IMR-90 (cell line): ENCODE results near the gene ADAMTS12. TPM values are rescaled to one million over a fixed set of nuclear protein-coding genes. Genes with fewer than 3 reads are reported as not detected.

Experiments used
- ATAC-seq: fragments of 200-7000 bp; cut with Tn5 transposase; 2 replicates; pipeline ENCODE4 v1.9.1; 2020; ENCODE audit warnings: low read depth, mild to moderate bottlenecking, moderate library complexity
- BruUV-seq: library from RNA; stranded (reverse); fragments of 400-500 nt; replicated peaks from 2 replicates; lab custom pipeline; 2021; lab: Mats Ljungman, UMichigan
- CTCF ChIA-PET: fragments of 300-600 bp; formaldehyde crosslinking; extraction: SDS; loops from one replicate; lab custom pipeline; 2021; ENCODE audit warnings: antibody characterized with exemption; lab: Yijun Ruan, JAX
- POLR2A ChIA-PET: fragments of 300-600 bp; sonication (Branson Sonifier 250); formaldehyde crosslinking; loops from one replicate; lab custom pipeline; 2022; ENCODE audit warnings: antibody characterized with exemption; ENCODE audit not compliant: unreplicated experiment; lab: Charles Lee
- DNase-seq: peaks from one replicate; pipeline ENCODE4 v3.0.0; 2013
- H2AFZ ChIP-seq: replicated peaks from 2 replicates; pipeline ENCODE3; 2013; ENCODE audit warnings: low read length, mild to moderate bottlenecking; ENCODE audit not compliant: poor library complexity
- H2AK5ac ChIP-seq: 2 replicates; pipeline ENCODE4 v1.6.1; 2013; ENCODE audit warnings: low read depth, low read length, inconsistent platforms
- H2AK9ac ChIP-seq: replicated peaks from 2 replicates; pipeline ENCODE3; 2013; ENCODE audit warnings: mild to moderate bottlenecking, low read depth, low read length, moderate library complexity; ENCODE audit not compliant: poor library complexity
- H2BK120ac ChIP-seq: 2 replicates; pipeline ENCODE4 v1.6.1; 2013; ENCODE audit warnings: low read depth, low read length, inconsistent platforms
- H2BK15ac ChIP-seq: 3 replicates; pipeline ENCODE4 v1.6.1; 2013; ENCODE audit warnings: low read depth, low read length, inconsistent platforms
- H2BK20ac ChIP-seq: 2 replicates; pipeline ENCODE4 v1.6.1; 2013; ENCODE audit warnings: low read depth, mild to moderate bottlenecking, inconsistent platforms, low read length, moderate library complexity
- H2BK5ac ChIP-seq: 2 replicates; pipeline ENCODE4 v1.6.1; 2013; ENCODE audit warnings: mild to moderate bottlenecking, low read depth, low read length, inconsistent platforms; ENCODE audit not compliant: poor library complexity, severe bottlenecking
- H3K14ac ChIP-seq: replicated peaks from 2 replicates; pipeline ENCODE4 v1.6.1; 2013; ENCODE audit warnings: low read depth, low read length, inconsistent platforms
- H3K18ac ChIP-seq: 2 replicates; pipeline ENCODE4 v1.6.1; 2013; ENCODE audit warnings: low read depth, low read length, control low read depth
- H3K23ac ChIP-seq: 2 replicates; pipeline ENCODE4 v1.6.1; 2013; ENCODE audit warnings: low read depth, low read length, inconsistent platforms
- H3K27ac ChIP-seq: 2 replicates; pipeline ENCODE4 v1.5.1; 2013; ENCODE audit warnings: mild to moderate bottlenecking, control low read depth, low read length; ENCODE audit not compliant: insufficient read depth
- H3K27me3 ChIP-seq: 2 replicates; pipeline ENCODE4 v1.6.1; 2013; ENCODE audit warnings: low read length; ENCODE audit not compliant: control insufficient read depth, insufficient read depth
- H3K36me3 ChIP-seq: 2 replicates; pipeline ENCODE4 v1.6.1; 2013; ENCODE audit warnings: low read length, mixed read lengths; ENCODE audit not compliant: control insufficient read depth, insufficient read depth
- H3K4ac ChIP-seq: 2 replicates; pipeline ENCODE4 v1.6.1; 2013; ENCODE audit warnings: low read depth, low read length, inconsistent platforms
- H3K4me1 ChIP-seq: 2 replicates; pipeline ENCODE4 v1.6.1; 2013; ENCODE audit warnings: low read length, mixed read lengths; ENCODE audit not compliant: control insufficient read depth, insufficient read depth
- H3K4me2 ChIP-seq: 2 replicates; pipeline ENCODE4 v1.6.1; 2013; ENCODE audit warnings: low read depth, mild to moderate bottlenecking, control low read depth, low read length, moderate library complexity
- H3K4me3 ChIP-seq: 2 replicates; pipeline ENCODE4 v1.5.1; 2013; ENCODE audit warnings: low read depth, mild to moderate bottlenecking, control low read depth, low read length, moderate library complexity; ENCODE audit not compliant: insufficient read depth
- H3K56ac ChIP-seq: 2 replicates; pipeline ENCODE4 v1.6.1; 2013; ENCODE audit warnings: low read length, inconsistent platforms; ENCODE audit not compliant: insufficient read depth; ENCODE audit errors: extremely low read depth
- H3K79me1 ChIP-seq, 2 experiments: 2 replicates each; pipeline ENCODE4 v1.6.1; 2013; ENCODE audit warnings: low read length in 2 of 2, inconsistent platforms in 1 of 2, low read depth in 1 of 2
- H3K9ac ChIP-seq: 2 replicates; pipeline ENCODE4 v1.6.1; 2013; ENCODE audit warnings: low read depth, low read length, control low read depth
- H3K9me1 ChIP-seq: 2 replicates; pipeline ENCODE4 v1.6.1; 2013; ENCODE audit warnings: low read length, inconsistent platforms; ENCODE audit not compliant: insufficient read depth
- H3K9me3 ChIP-seq: 2 replicates; pipeline ENCODE4 v1.6.1; 2013; ENCODE audit warnings: low read length; ENCODE audit not compliant: control insufficient read depth, insufficient read depth
- H4K20me1 ChIP-seq: 2 replicates; pipeline ENCODE4 v1.6.1; 2013; ENCODE audit warnings: low read length, inconsistent platforms; ENCODE audit not compliant: insufficient read depth
- H4K5ac ChIP-seq: 2 replicates; pipeline ENCODE4 v1.6.1; 2013; ENCODE audit warnings: mild to moderate bottlenecking, low read depth, low read length, control low read depth
- H4K8ac ChIP-seq, 2 experiments: 2 replicates each; pipeline ENCODE4 v1.6.1; 2013; ENCODE audit warnings: low read depth in 2 of 2, low read length in 2 of 2, control low read depth in 1 of 2, inconsistent platforms in 1 of 2
- H4K91ac ChIP-seq: 2 replicates; pipeline ENCODE4 v1.6.1; 2013; ENCODE audit warnings: low read depth, low read length, inconsistent platforms; ENCODE audit not compliant: insufficient read depth
- BHLHE40 ChIP-seq: fragments of 150-350 bp; IDR thresholded peaks from 2 replicates; pipeline ENCODE4 v1.6.1; 2016; ENCODE audit warnings: mild to moderate bottlenecking, low read depth, low read length
- CEBPB ChIP-seq: IDR thresholded peaks from 2 replicates; pipeline ENCODE4 v1.6.1; 2012; ENCODE audit warnings: low read depth, low read length, improper control_type of control experiment
- CHD1 ChIP-seq: IDR thresholded peaks from 2 replicates; pipeline ENCODE4 v1.6.1; 2012; ENCODE audit warnings: low read depth, low read length, improper control_type of control experiment
- ELK1 ChIP-seq: fragments of 150-350 bp; IDR thresholded peaks from 2 replicates; pipeline ENCODE4 v1.6.1; 2016; ENCODE audit warnings: low read depth, mild to moderate bottlenecking, low read length, moderate library complexity, borderline replicate concordance
- FOS ChIP-seq: fragments of 150-350 bp; IDR thresholded peaks from 2 replicates; pipeline ENCODE4 v1.6.1; 2016; ENCODE audit warnings: low read depth, low read length
- MAZ ChIP-seq: IDR thresholded peaks from 2 replicates; pipeline ENCODE4 v1.6.1; 2012; ENCODE audit warnings: low read depth, mild to moderate bottlenecking, low read length, improper control_type of control experiment, moderate library complexity, borderline replicate concordance
- NFE2L2 ChIP-seq: fragments of 150-350 bp; IDR thresholded peaks from 2 replicates; pipeline ENCODE4 v1.6.1; 2016; ENCODE audit warnings: low read depth, mild to moderate bottlenecking, low read length
- RAD21 ChIP-seq: IDR thresholded peaks from 2 replicates; pipeline ENCODE4 v1.6.1; 2012; ENCODE audit warnings: low read length, improper control_type of control experiment
- RCOR1 ChIP-seq: IDR thresholded peaks from 2 replicates; pipeline ENCODE4 v1.6.1; 2012; ENCODE audit warnings: mild to moderate bottlenecking, low read length, improper control_type of control experiment; ENCODE audit not compliant: insufficient replicate concordance
- RFX5 ChIP-seq: IDR thresholded peaks from 2 replicates; pipeline ENCODE4 v1.8.0; 2012; ENCODE audit warnings: low read depth, mild to moderate bottlenecking, low read length, moderate library complexity
- SMC3 ChIP-seq: fragments of 150-350 bp; IDR thresholded peaks from 2 replicates; pipeline ENCODE4 v1.6.1; 2016; ENCODE audit warnings: low read depth, mild to moderate bottlenecking, antibody characterized with exemption, low read length, moderate library complexity
- WGBS, 2 experiments: methylation state at CpG; one replicate each; pipeline versions ENCODE4 v1.1.5 to v1.1.7; 2013; ENCODE audit warnings: missing lambda C conversion rate in 2 of 2; ENCODE audit not compliant: insufficient read length in 1 of 2; ENCODE audit errors: extremely low coverage in 2 of 2; 5-methylcytosine and 5-hydroxymethylcytosine counted together
- dilution Hi-C: fragments of 300-500 bp; cut with HindIII; formaldehyde crosslinking; loops from one replicate; pipeline ENCODE4 v1.14.3; 2018; ENCODE audit warnings: low sequenced_read_pairs; ENCODE audit not compliant: unreplicated experiment
- in situ Hi-C: fragments of 300-500 bp; cut with MboI; formaldehyde crosslinking; loops from 3 replicates; pipeline ENCODE4 v1.14.3; 2019; ENCODE audit warnings: low sequenced_read_pairs, inconsistent platforms, mixed read lengths
- intact Hi-C: fragments of 100-400 bp; cut with micrococcal nuclease; formaldehyde crosslinking; loops from 2 replicates; pipeline ENCODE4 v1.10.0; 2022
- polyA plus RNA-seq, 3 experiments: library from polyadenylated mRNA; depleted of rRNA; stranded (reverse); fragments of >200 nt; gene quantifications; 2 replicates each; pipeline ENCODE4 v1.2.3, GENCODE V29; 2012; ENCODE audit warnings: low replicate concordance in 1 of 3
- total RNA-seq: library from RNA; depleted of rRNA; stranded (reverse); fragments of >200 nt; gene quantifications from 2 replicates; pipeline ENCODE4 v1.2.3, GENCODE V29; 2012
- TF ChIP-seq, protein P1 (sequence below): conservative IDR thresholded peaks from 2 replicates; pipeline ENCODE4 v1.5.1; 2012; ENCODE audit warnings: mild to moderate bottlenecking, low read depth, low read length, improper control_type of control experiment
- TF ChIP-seq, protein P2 (sequence below): fragments of 150-350 bp; IDR thresholded peaks from 2 replicates; pipeline ENCODE4 v1.6.1; 2017; ENCODE audit warnings: mild to moderate bottlenecking, antibody characterized with exemption, low read length, low read depth

ADAMTS12 gene
- total and polyA plus RNA-seq, 2 of the 4 experiments (the other 2 are of a cell fraction): 27.3 to 51.3 TPM

DNA sequence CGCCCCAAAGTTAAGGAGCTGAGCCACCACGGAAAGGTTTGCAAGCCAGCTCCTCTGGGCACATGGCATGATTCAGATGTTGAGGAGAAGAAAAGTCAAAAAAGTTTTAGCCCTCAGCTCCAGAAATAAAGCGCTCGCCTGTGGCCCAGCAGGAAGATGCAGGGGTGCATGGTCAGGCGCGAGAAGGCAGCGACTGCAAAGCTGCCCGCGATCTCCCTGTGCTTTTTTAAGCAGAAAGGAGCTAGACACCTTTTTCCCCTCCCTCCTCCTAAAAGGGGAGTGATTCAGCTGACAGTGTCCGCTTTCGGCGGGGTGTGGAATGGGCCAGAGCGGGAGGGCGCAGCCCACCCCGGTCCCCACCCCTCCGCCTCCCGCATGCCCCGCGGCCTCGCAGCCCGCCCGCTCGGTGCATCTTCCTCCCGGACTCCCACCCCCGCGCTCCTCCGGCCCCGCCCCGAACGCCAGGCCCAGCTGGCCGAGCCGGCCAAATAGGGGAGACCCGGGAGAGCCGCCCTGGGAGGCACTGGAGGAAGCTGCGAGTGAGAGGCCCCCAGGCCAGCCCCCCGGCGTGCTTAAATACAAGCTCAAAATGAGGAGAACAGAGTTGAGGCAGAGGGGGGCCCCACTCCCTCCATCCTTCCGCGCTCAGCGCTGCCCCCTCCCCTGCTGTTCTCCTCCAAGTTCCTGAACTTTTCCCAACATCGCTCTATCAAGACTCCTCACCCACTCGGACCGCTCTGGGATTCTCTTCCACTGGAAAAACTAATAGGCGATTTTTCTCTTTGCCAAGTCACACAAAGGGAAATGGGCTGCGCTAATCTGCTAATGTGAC lies at the start of gene ADAMTS12 (continued):
- TF ChIP-seq ELK1: no peak
- no peak for TF ChIP-seq CHD1

DNA sequence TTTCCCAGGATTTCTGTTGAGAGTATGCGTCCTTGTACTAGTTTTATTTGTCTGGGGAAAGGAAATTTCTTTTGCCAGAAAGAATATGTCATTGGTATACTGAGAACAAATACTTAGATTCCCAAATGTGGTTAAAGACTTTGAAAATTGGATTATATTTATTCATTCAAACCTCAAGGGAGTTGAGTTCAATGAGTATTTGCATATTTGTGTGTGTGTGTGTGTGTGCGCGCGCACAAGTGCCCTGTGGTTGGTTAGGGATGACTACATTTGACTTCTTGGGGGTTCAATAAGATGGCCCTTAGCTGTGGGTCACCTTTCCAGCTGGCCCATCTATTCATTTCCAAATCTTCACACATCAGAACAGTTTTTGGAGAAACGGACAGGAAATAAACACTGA lies 49.3 kb upstream of the ADAMTS12 start:
- no peak for DNase-seq
- ChIA-PET CTCF (no interaction called here), POLR2A (no interaction called here)
- Histone ChIP-seq H3K79me1 (no peaks in the 10 kb centered on the region), H4K91ac (no peak overlapping the region), H2BK120ac (no peak overlapping the region), H2BK15ac (no peak overlapping the region), H3K27me3 (peaks cover 78% of the 10 kb centered on the region), H3K4ac (no peak overlapping the region), H2AFZ (no peak overlapping the region), H3K4me3 (no peak overlapping the region), H2BK20ac (no peak overlapping the region), H4K20me1 (no peaks in the 10 kb centered on the region), H4K5ac (no peak overlapping the region), H2BK5ac (no peak overlapping the region), H3K18ac (no peak overlapping the region), H3K36me3 (no peaks in the 10 kb centered on the region), H3K9ac (no peak overlapping the region), H3K4me1 (no peaks in the 10 kb centered on the region), H3K23ac (no peak overlapping the region), H4K8ac (no peak overlapping the region), H2AK5ac (no peak overlapping the region), H3K4me2 (no peak overlapping the region), H3K9me3 (peaks cover 5% of the 10 kb centered on the region; the same call in 1 of the 2 replicates), H3K56ac (no peak overlapping the region), H3K9me1 (no peaks in the 10 kb centered on the region), H2AK9ac (no peak overlapping the region), H3K27ac (no peak overlapping the region), H3K14ac (no peak overlapping the region)
- ATAC-seq: no peak
- no CpG with 5 or more reads among the region's 5 CpGs for WGBS, 2 experiments
- in situ Hi-C loops (no loop called here), intact Hi-C loops (no loop called here), dilution Hi-C loops (no loop called here)
- no TSS peak for BruUV-seq
- no peak for TF ChIP-seq CEBPB
- TF ChIP-seq MAZ: no peak
- no peak for TF ChIP-seq NFE2L2
- TF ChIP-seq RCOR1: no peak
- TF ChIP-seq RAD21: no peak
- TF ChIP-seq, protein P1, sequence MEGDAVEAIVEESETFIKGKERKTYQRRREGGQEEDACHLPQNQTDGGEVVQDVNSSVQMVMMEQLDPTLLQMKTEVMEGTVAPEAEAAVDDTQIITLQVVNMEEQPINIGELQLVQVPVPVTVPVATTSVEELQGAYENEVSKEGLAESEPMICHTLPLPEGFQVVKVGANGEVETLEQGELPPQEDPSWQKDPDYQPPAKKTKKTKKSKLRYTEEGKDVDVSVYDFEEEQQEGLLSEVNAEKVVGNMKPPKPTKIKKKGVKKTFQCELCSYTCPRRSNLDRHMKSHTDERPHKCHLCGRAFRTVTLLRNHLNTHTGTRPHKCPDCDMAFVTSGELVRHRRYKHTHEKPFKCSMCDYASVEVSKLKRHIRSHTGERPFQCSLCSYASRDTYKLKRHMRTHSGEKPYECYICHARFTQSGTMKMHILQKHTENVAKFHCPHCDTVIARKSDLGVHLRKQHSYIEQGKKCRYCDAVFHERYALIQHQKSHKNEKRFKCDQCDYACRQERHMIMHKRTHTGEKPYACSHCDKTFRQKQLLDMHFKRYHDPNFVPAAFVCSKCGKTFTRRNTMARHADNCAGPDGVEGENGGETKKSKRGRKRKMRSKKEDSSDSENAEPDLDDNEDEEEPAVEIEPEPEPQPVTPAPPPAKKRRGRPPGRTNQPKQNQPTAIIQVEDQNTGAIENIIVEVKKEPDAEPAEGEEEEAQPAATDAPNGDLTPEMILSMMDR: no peak
- TF ChIP-seq BHLHE40: no peak
- no peak for TF ChIP-seq FOS
- TF ChIP-seq SMC3: no peak
- TF ChIP-seq, protein P2, sequence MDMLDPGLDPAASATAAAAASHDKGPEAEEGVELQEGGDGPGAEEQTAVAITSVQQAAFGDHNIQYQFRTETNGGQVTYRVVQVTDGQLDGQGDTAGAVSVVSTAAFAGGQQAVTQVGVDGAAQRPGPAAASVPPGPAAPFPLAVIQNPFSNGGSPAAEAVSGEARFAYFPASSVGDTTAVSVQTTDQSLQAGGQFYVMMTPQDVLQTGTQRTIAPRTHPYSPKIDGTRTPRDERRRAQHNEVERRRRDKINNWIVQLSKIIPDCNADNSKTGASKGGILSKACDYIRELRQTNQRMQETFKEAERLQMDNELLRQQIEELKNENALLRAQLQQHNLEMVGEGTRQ: no peak
- TF ChIP-seq RFX5: no peak
